Brain microvascular endothelial cell (primary cell): ENCODE measurements around the gene GSTA4.

Source experiments
- DNase-seq: peaks from one replicate; pipeline ENCODE4 v3.0.0-alpha.2; 2020
- H3K27ac ChIP-seq: fragments of 250-450 bp; sonication (Bioruptor Pico); 2 replicates; pipeline ENCODE4 v1.5.1; 2020; ENCODE audit warnings: mild to moderate bottlenecking, moderate library complexity
- H3K27me3 ChIP-seq: fragments of 250-450 bp; sonication (Bioruptor Pico); replicated peaks from 2 replicates; pipeline ENCODE4 v1.5.1; 2020; ENCODE audit warnings: mild to moderate bottlenecking
- H3K36me3 ChIP-seq: fragments of 250-450 bp; sonication (Bioruptor Pico); replicated peaks from 2 replicates; pipeline ENCODE4 v1.5.1; 2020; ENCODE audit warnings: mild to moderate bottlenecking
- H3K4me3 ChIP-seq: 2 replicates; pipeline ENCODE4 v1.5.1; 2011; ENCODE audit warnings: low read depth, mild to moderate bottlenecking, control low read depth, low read length, moderate library complexity
- in situ Hi-C: cut with HindIII; loops from 2 replicates; pipeline ENCODE4 v1.10.0; 2017; ENCODE audit warnings: low sequenced_read_pairs, low pct_ligation_motif_present
- TF ChIP-seq, protein P1 (sequence below): IDR thresholded peaks from 2 replicates; pipeline ENCODE4 v1.5.1; 2011; ENCODE audit warnings: low read depth, mild to moderate bottlenecking, moderate library complexity, low read length, control low read depth, inconsistent platforms; ENCODE audit errors: missing control alignments

GSTA4 gene

DNA sequence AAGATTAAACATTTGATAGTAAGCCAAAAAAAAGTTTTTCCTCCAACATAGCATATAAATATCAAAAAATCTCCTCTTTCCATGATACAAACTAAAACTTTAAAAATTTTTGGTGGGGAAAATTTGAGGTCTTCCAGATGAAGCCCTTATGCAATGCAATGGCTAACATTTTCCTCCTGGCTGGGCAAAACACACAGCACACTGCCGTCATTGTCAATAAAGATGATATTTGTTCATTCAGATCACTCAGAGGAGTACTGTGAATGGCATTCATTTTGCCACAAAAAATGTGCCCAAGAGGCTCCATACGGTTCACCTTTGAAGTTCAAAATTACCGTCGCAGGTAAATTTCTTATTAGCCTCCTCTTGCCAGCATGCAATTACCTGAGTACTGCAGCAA lies 36.2 kb upstream of the GSTA4 start:
- TF ChIP-seq, protein P1, sequence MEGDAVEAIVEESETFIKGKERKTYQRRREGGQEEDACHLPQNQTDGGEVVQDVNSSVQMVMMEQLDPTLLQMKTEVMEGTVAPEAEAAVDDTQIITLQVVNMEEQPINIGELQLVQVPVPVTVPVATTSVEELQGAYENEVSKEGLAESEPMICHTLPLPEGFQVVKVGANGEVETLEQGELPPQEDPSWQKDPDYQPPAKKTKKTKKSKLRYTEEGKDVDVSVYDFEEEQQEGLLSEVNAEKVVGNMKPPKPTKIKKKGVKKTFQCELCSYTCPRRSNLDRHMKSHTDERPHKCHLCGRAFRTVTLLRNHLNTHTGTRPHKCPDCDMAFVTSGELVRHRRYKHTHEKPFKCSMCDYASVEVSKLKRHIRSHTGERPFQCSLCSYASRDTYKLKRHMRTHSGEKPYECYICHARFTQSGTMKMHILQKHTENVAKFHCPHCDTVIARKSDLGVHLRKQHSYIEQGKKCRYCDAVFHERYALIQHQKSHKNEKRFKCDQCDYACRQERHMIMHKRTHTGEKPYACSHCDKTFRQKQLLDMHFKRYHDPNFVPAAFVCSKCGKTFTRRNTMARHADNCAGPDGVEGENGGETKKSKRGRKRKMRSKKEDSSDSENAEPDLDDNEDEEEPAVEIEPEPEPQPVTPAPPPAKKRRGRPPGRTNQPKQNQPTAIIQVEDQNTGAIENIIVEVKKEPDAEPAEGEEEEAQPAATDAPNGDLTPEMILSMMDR, result no peak
- in situ Hi-C loops, result no loop called here
- no peak for DNase-seq
- no peak overlapping the region for H3K27ac ChIP-seq
- no peak overlapping the region for H3K4me3 ChIP-seq
- H3K27me3 ChIP-seq, result no peaks in the 10 kb centered on the region
- H3K36me3 ChIP-seq, result peaks cover 3% of the 10 kb centered on the region

DNA sequence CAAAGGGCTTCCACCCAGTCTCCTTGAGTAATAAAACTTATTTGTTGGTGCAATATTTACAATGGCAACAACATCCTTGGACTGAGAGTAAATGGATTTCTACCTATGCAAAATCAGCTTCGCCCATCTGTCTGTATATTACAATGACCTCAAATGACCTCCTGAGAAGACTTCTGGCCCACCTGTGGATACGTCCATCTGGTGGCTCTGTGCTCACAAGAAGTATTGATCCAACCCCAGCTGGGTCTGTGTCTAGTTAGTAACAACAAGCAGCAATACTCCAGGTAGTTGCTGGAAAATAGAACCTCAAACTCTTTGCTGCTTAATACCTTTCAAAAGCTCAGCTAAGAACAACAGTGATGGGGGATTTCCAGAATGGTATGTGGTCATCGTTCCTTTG lies 34.7 kb upstream of the GSTA4 start:
- Histone ChIP-seq H3K27ac (no peak overlapping the region), H3K27me3 (no peaks in the 10 kb centered on the region), H3K4me3 (no peak overlapping the region), H3K36me3 (peaks cover 3% of the 10 kb centered on the region)
- TF ChIP-seq, protein P1, result no peak
- DNase-seq, result no peak
- in situ Hi-C loops, result no loop called here

DNA sequence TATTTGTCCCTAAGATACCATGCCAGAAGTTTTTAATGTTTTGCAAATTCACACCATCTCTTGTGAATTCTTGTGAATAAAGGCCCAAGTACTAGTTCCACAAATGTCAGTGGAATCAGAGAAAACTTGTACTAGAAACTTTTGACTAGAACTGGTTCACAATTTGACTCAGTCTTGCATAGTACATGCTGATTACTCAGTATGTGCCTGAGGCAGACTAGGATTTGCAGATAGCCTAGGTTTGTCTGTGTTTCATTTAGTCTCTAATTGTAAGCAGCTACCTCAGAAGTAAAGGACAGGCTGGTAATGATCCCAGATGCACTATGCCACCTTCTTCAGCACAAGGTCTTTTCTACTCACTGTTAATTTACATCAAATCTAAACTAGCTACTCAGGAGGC lies 34.2 kb upstream of the GSTA4 start:
- Histone ChIP-seq H3K27me3 (no peaks in the 10 kb centered on the region), H3K36me3 (peaks cover 3% of the 10 kb centered on the region), H3K27ac (no peak overlapping the region), H3K4me3 (no peak overlapping the region)
- no peak for DNase-seq
- in situ Hi-C loops, result no loop called here
- TF ChIP-seq, protein P1, result no peak

DNA sequence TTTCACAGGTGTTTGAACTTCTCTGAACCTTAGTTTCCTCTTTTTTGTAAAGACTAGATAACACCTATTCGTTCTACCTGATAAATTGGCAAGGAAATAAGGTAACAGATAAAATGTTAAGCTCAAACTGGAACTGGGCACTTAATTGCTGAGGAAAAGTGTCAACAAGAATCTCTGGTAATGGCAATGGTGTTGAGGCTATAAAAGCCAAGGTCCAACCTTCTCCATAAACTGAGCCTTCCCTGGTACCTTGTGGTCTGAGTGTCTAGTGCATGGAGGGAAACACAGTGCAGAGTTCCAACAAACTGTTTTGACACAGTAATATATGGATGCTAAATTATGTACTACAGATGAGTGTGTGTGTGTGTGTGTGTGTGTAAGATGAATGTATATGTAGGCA lies 33.4 kb upstream of the GSTA4 start:
- Histone ChIP-seq H3K36me3 (peaks cover 3% of the 10 kb centered on the region), H3K27me3 (no peaks in the 10 kb centered on the region), H3K27ac (no peak overlapping the region), H3K4me3 (no peak overlapping the region)
- TF ChIP-seq, protein P1, result no peak
- no peak for DNase-seq
- in situ Hi-C loops, result no loop called here

DNA sequence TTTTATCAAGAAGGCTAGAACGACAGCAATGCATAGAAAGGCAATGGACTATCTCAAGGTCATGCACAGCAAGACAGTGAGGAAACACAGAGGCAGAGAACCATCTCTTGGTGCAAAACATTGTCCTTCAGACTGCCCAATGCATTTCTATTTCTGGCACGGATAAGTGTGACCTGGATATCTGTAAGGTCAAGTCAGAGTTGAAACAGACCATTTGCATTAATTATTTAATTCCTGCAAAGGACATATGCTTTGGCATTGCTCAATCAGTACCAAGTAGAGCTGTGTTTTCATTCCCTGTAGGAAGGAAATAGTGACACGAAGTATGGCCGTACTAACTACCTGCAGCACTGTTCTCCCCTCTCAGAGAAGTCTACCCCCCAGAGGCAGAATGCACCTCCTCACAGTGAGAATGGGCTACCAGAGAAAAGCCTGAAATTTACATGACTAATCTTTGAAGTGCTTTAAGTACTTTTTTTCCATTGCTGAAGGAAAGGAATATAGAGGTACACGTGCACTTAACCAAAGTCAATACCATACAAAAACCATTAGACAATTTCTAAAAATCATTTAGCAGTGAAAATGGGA lies 32.1 kb upstream of the GSTA4 start:
- no peak overlapping the region for H3K4me3 ChIP-seq
- TF ChIP-seq, protein P1, result no peak
- no peaks in the 10 kb centered on the region for H3K27me3 ChIP-seq
- in situ Hi-C loops, result no loop called here
- H3K27ac ChIP-seq, result no peak overlapping the region
- no peak for DNase-seq
- peaks cover 3% of the 10 kb centered on the region for H3K36me3 ChIP-seq

DNA sequence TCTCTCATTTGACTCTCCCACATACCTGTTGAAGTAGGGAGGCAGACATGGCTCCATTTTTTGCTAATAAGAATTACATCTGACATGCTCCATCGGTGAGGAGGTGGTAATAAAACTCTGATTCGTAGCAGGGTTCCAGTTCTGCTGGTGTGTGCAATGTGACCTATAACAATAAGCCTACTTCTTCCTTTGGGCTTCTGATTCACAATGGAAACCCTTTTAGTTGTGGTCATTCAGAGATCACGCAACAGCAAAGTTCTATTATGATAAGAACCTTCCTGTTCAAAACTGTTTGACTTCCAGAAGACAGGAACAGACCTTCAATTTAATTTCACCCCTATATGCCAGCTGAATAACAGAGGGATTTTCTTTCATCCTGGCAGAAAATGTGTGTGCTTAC lies 31.4 kb upstream of the GSTA4 start:
- peaks cover 3% of the 10 kb centered on the region for H3K36me3 ChIP-seq
- TF ChIP-seq, protein P1, result no peak
- H3K27ac ChIP-seq, result no peak overlapping the region
- DNase-seq, result no peak
- in situ Hi-C loops, result no loop called here
- no peaks in the 10 kb centered on the region for H3K27me3 ChIP-seq
- no peak overlapping the region for H3K4me3 ChIP-seq
